SKM-1 (cell line): ENCODE results near the gene CHCT1.

Source experiments
- DNase-seq: peaks from one replicate; lab custom pipeline; 2025; ENCODE audit not compliant: unreplicated experiment; lab: John Stamatoyannopoulos, UW

The CHCT1 gene

GRCh38 chr17:60439501-60439900 is 17.2 kb downstream of the CHCT1 start:
- no peak for DNase-seq

GRCh38 chr17:60442271-60443173 is 20.2 kb downstream of the CHCT1 start:
- no peak for DNase-seq

DNA sequence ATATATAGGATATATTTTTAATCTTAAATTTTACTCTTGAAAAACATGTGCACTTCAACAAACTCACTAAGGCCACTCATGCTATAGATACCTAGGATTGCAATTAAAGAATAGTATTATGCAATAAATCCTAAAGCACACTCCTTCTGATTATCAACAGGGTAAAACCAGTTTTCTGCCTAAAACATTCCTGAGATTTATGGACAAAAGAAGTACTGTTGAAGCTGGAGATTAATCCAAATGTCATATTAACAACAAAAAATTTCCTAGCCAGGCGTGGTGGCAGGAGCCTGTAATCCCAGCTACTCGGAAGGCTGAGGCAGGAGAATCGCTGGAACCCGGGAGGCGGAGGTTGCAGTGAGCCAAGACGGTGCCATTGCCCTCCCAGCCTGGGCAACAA is 21.4 kb downstream of the CHCT1 start:
- DNase-seq = no peak

GRCh38 chr17:60445144-60445543 is 22.9 kb downstream of the CHCT1 start:
- DNase-seq = no peak

DNA sequence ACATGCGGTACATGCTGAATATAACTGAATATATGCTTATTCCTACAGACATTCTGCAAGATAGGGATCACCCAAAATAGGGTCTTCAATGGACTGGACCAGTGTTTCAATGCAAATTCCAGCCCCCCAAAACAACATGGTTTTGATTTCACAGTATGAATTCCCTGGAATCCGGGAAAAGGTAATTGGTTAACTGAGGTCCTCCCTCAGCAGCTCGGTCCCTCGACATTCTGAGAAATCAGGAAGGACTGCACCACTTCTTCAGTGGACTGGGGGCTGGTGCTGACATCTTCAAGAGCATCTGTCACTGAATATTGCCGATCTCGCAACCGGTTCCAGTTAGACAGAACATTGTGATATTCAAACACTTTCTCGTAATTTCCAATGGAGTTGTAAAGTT is 25.1 kb downstream of the CHCT1 start:
- no peak for DNase-seq

GRCh38 chr17:60451071-60451470 is 28.8 kb downstream of the CHCT1 start:
- no peak for DNase-seq

- DNase-seq = no peak
Observed at GRCh38 chr17:60451965-60452364, 29.7 kb downstream of the CHCT1 start.

- no peak for DNase-seq
Observed at GRCh38 chr17:60455378-60455777, 33.1 kb downstream of the CHCT1 start.

DNA sequence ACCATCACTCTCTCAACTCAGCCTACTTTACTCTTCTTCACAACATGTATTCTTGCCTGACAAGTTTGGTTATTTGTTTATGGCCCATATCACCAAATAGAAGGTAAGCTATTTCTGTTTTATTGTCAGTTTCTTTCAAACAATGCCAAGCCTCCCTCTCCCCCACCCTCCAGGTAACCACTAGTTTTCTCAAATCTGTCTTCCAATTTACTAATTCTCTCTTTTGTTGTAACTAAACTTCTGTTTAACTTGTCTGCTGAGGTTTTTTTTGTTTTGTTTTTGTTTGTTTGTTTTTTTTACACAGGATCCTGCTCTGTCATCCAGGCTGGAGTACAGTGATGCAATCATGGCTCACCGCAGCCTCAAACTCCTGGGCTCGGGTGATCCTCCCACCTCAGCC is 34.9 kb downstream of the CHCT1 start:
- no peak for DNase-seq

GRCh38 chr17:60461584-60461983 is 39.3 kb downstream of the CHCT1 start:
- no peak for DNase-seq

DNA sequence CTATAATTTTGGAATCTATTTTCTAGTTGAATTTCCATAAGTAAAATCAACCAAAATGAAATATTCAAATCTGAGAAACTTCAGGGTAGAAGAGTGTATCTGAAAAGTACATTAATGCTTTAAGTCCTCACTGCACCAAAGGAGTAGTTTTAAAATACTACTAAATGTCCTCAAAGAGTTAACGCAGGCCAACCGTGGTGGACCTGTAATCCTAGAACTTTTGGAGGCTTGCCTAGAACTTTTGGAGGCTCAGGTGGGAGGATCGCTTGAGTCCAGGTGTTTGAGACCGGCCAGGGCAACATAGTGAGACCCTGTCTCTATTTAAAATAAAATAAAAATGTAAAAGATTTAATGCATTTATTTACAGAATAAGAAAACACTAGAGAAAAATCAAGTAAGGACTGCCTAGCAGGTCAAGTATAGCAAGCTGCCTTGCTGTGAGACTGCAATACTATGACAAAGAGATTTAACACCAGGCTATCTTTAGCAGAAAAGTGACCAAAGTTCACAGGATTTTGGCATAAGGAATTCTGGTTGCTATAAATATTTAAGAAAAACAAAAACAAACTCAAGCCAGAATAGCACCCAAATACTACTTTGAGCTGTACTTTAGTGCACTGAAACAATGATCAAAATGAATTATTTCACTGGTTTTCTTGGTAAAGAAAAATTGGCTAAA is 41.0 kb downstream of the CHCT1 start:
- no peak for DNase-seq

DNA sequence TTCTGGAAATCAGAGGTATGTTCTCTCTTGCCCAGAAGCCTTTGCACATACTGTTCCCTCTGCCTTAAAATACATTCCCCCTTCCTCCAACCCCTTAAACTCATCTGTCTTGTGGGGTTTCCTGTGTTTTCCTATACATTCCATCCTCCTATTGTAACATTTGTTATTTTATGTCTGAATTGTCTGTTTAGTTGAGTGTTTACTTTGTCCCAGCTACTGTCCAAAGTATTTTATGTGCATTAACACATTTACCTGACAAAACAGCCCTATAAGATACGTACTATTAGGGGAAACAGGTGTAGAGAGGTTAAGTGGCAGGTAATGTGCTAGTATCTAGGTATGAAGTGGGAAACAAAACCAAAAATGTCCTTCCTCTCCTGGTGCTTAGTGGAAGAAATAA is 42.1 kb downstream of the CHCT1 start:
- no peak for DNase-seq

GRCh38 chr17:60468371-60468770 is 46.1 kb downstream of the CHCT1 start:
- no peak for DNase-seq

GRCh38 chr17:60471451-60471850 is 49.2 kb downstream of the CHCT1 start:
- no peak for DNase-seq

- DNase-seq = no peak
Observed at GRCh38 chr17:60472449-60472848, 50.2 kb downstream of the CHCT1 start.

DNA sequence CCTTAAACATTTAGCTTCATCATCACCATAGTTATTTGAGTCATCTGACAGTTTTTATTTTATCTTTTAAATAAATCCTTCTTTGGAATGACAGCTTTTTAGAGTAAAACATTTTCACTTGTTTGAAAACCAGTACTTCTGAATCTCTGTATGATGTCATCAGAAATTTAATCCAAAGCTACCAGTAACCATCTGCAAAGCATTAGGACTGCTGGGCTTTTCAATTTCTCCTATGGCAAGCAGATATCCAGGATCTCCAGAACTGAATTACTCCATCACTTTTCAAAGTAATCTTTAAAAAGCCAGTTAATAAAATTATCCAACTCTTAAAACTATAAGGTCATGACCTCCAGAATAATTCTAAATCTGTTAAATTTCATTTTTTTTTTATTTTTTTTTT is 51.5 kb downstream of the CHCT1 start:
- no peak for DNase-seq
